Hepatocyte (in vitro differentiated cells): ENCODE data around the gene ABL1. TPM values are rescaled to one million over a fixed set of nuclear protein-coding genes. Genes with fewer than 3 reads are reported as not detected.

Source experiments
- DNase-seq: peaks from one replicate; pipeline ENCODE4 v3.0.0-alpha.2; 2016; ENCODE audit warnings: low spot score
- H2AFZ ChIP-seq: fragments of 200-600 bp; sonication (generic); 2 replicates; pipeline ENCODE4 v1.6.0; 2016; ENCODE audit warnings: antibody characterized with exemption, mild to moderate bottlenecking
- H3K27ac ChIP-seq: fragments of 200-600 bp; sonication (generic); 2 replicates; pipeline ENCODE4 v1.5.1; 2016; ENCODE audit warnings: mild to moderate bottlenecking
- H3K27me3 ChIP-seq: fragments of 200-600 bp; sonication (generic); 2 replicates; pipeline ENCODE4 v1.6.1; 2016
- H3K36me3 ChIP-seq: fragments of 200-600 bp; sonication (generic); replicated peaks from 2 replicates; pipeline ENCODE4 v1.5.1; 2016; ENCODE audit warnings: low read depth; ENCODE audit not compliant: insufficient read depth
- H3K4me1 ChIP-seq: fragments of 200-600 bp; sonication (generic); 2 replicates; pipeline ENCODE4 v1.5.1; 2016; ENCODE audit warnings: mild to moderate bottlenecking, moderate library complexity; ENCODE audit not compliant: insufficient read depth
- H3K4me2 ChIP-seq: fragments of 200-600 bp; sonication (generic); 2 replicates; pipeline ENCODE4 v1.6.0; 2016
- H3K4me3 ChIP-seq: fragments of 200-600 bp; sonication (generic); 2 replicates; pipeline ENCODE4 v1.5.1; 2016; ENCODE audit warnings: mild to moderate bottlenecking
- H3K79me2 ChIP-seq: fragments of 200-600 bp; sonication (generic); 2 replicates; pipeline ENCODE4 v1.6.0; 2017; ENCODE audit warnings: mild to moderate bottlenecking
- H3K9me2 ChIP-seq: fragments of 200-600 bp; sonication (generic); replicated peaks from 2 replicates; pipeline ENCODE4 v1.6.0; 2017; ENCODE audit warnings: mild to moderate bottlenecking; ENCODE audit not compliant: insufficient read depth
- H3K9me3 ChIP-seq: fragments of 200-600 bp; sonication (generic); 2 replicates; pipeline ENCODE4 v1.5.1; 2016; ENCODE audit warnings: low read depth, mild to moderate bottlenecking
- H4K20me1 ChIP-seq: fragments of 200-600 bp; sonication (generic); 2 replicates; pipeline ENCODE4 v1.6.0; 2016; ENCODE audit warnings: mild to moderate bottlenecking; ENCODE audit not compliant: insufficient read depth, poor library complexity, severe bottlenecking
- CTCF ChIP-seq: fragments of 200-600 bp; sonication (generic); IDR thresholded peaks from 2 replicates; pipeline ENCODE4 v1.5.1; 2016; ENCODE audit warnings: antibody characterized with exemption, mild to moderate bottlenecking; ENCODE audit not compliant: poor library complexity
- EZH2 ChIP-seq: fragments of 200-600 bp; sonication (generic); IDR thresholded peaks from 2 replicates; pipeline ENCODE4 v1.6.1; 2016; ENCODE audit warnings: antibody characterized with exemption, mild to moderate bottlenecking, borderline replicate concordance
- EZH2phosphoT487 ChIP-seq: fragments of 200-600 bp; sonication (generic); IDR thresholded peaks from one replicate; pipeline ENCODE4 v1.6.1; 2018; ENCODE audit warnings: antibody characterized with exemption, mild to moderate bottlenecking, low read depth, moderate library complexity; ENCODE audit not compliant: unreplicated experiment, severe bottlenecking
- WGBS: methylation state at CpG from one replicate; pipeline ENCODE4 v1.1.6; 2016; ENCODE audit warnings: low lambda C conversion rate; ENCODE audit errors: missing lambda C conversion rate; 5-methylcytosine and 5-hydroxymethylcytosine counted together
- polyA plus RNA-seq: library from polyadenylated mRNA; unstranded; fragments of >200 nt; fragmentation: Nextera tagmentation; extraction: Ambion mirVana; gene quantifications from 2 replicates; pipeline ENCODE4 v1.2.1, GENCODE V29; 2016
- total RNA-seq: library from RNA; depleted of rRNA; stranded (reverse); fragments of >200 nt; gene quantifications from 2 replicates; pipeline ENCODE4 v1.2.3, GENCODE V29; 2014

The ABL1 gene
- total and polyA plus RNA-seq, 2 experiments from 2014 or later = 43.2 to 46.6 TPM

DNA sequence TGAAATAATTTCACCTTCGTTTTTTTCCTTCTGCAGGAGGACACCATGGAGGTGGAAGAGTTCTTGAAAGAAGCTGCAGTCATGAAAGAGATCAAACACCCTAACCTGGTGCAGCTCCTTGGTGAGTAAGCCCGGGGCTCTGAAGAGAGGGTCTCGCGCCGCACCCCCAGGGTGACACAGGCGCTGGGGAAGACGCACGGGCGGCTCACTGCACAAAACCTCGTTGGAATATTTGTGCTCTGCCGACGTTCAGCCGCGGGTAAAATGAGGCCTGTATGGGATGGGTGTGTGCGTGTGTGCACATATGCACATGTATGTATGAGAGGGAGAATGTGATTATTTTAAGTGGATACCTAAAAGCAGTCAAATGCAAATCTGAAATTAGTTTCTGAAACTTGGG lies 37.0 kb downstream of the ABL1 start:
- peaks cover 46% of the 10 kb centered on the region for H4K20me1 ChIP-seq
- H3K79me2 ChIP-seq = peaks cover 54% of the 10 kb centered on the region
- no peak overlapping the region for H2AFZ ChIP-seq
- no peak for TF ChIP-seq CTCF
- no peak for TF ChIP-seq EZH2
- no peak for TF ChIP-seq EZH2phosphoT487
- H3K27ac ChIP-seq = no peak overlapping the region
- no peak for DNase-seq
- H3K27me3 ChIP-seq = no peaks in the 10 kb centered on the region
- H3K4me3 ChIP-seq = no peak overlapping the region
- H3K9me2 ChIP-seq = no peaks in the 10 kb centered on the region
- H3K36me3 ChIP-seq = no peaks in the 10 kb centered on the region
- WGBS = 97% methylated on average over 15 of the region's 15 CpGs
- no peaks in the 10 kb centered on the region for H3K9me3 ChIP-seq
- H3K4me2 ChIP-seq = no peak overlapping the region
- H3K4me1 ChIP-seq = peaks cover 8% of the 10 kb centered on the region

DNA sequence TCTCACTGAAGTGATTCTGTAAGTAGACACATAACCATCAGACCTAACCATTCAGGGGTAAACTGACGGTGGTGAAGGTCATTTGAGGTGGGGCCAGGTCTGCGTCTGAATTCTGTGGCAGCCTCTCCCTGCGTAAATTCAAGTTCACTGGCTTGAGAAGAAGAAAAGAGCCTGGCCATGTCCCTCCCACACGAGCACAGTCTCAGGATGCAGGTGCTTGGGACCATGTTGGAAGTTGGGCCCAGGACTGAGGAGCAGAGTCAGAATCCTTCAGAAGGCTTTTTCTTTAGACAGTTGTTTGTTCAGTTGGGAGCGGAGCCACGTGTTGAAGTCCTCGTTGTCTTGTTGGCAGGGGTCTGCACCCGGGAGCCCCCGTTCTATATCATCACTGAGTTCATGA lies 37.5 kb downstream of the ABL1 start:
- Histone ChIP-seq H3K4me3 (no peak overlapping the region), H3K9me2 (no peaks in the 10 kb centered on the region), H3K9me3 (no peaks in the 10 kb centered on the region), H3K27me3 (no peaks in the 10 kb centered on the region), H3K4me1 (peaks cover 8% of the 10 kb centered on the region), H2AFZ (no peak overlapping the region), H3K4me2 (no peak overlapping the region), H3K79me2 (peaks cover 50% of the 10 kb centered on the region), H4K20me1 (peaks cover 42% of the 10 kb centered on the region), H3K36me3 (no peaks in the 10 kb centered on the region), H3K27ac (no peak overlapping the region)
- 93% methylated on average over 9 of the region's 9 CpGs for WGBS
- no peak for DNase-seq
- TF ChIP-seq CTCF (no peak), EZH2 (no peak), EZH2phosphoT487 (no peak)

GRCh38 chr9:130872912-130873503 lies 38.0 kb downstream of the ABL1 start:
- H4K20me1 ChIP-seq = peaks cover 39% of the 10 kb centered on the region
- no peaks in the 10 kb centered on the region for H3K9me3 ChIP-seq
- no peak for DNase-seq
- H3K9me2 ChIP-seq = no peaks in the 10 kb centered on the region
- no peak overlapping the region for H2AFZ ChIP-seq
- 96% methylated on average over 15 of the region's 15 CpGs for WGBS
- H3K36me3 ChIP-seq = no peaks in the 10 kb centered on the region
- H3K27ac ChIP-seq = no peak overlapping the region
- H3K79me2 ChIP-seq = peaks cover 45% of the 10 kb centered on the region
- no peak overlapping the region for H3K4me2 ChIP-seq
- H3K4me3 ChIP-seq = no peak overlapping the region
- TF ChIP-seq CTCF = no peak
- TF ChIP-seq EZH2phosphoT487 = no peak
- TF ChIP-seq EZH2 = no peak
- peaks cover 8% of the 10 kb centered on the region for H3K4me1 ChIP-seq
- H3K27me3 ChIP-seq = no peaks in the 10 kb centered on the region

DNA sequence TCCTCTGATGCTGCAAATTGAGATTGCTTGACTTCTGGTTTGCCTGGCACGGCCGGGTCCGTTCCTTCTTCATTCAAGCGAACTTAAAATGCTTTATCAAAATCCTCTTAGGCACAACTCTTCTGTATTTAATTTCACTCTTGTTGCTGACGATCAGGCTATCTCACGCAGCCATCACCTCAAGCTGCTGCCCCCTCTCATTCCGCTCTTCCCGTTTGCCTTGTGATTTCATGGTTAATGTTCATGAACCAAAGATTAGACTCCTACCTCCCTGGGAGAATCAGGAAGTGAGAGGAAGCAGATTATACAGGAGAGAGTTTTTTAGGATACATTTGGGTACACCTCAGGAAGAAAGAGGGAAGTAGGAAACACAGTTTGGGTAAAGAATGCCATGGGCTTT lies 38.9 kb downstream of the ABL1 start:
- no peak for TF ChIP-seq CTCF
- no peak for TF ChIP-seq EZH2phosphoT487
- no peak for TF ChIP-seq EZH2
- H2AFZ ChIP-seq = no peak overlapping the region
- no peak overlapping the region for H3K4me2 ChIP-seq
- no peak overlapping the region for H3K4me3 ChIP-seq
- peaks cover 30% of the 10 kb centered on the region for H4K20me1 ChIP-seq
- no peaks in the 10 kb centered on the region for H3K9me3 ChIP-seq
- peaks cover 8% of the 10 kb centered on the region for H3K4me1 ChIP-seq
- no peak for DNase-seq
- H3K79me2 ChIP-seq = peaks cover 36% of the 10 kb centered on the region
- 92% methylated on average over 8 of the region's 8 CpGs for WGBS
- H3K27ac ChIP-seq = no peak overlapping the region
- no peaks in the 10 kb centered on the region for H3K36me3 ChIP-seq
- H3K9me2 ChIP-seq = no peaks in the 10 kb centered on the region
- H3K27me3 ChIP-seq = no peaks in the 10 kb centered on the region
